BLaER1 treated with 17β-estradiol and CSF1 and Interleukin-3, amounts not matched to agents 10 nM and 100 nM (cell line): ENCODE measurements around the gene STX5.
A peak's percentile ranks its signal among the peaks of the same experiment; 100 is the strongest.
"Not testable (repeated sequence)": the region's sequence is repeated elsewhere in the genome, so short reads cannot be mapped to it uniquely, and the experiment has no call there.

Source experiments
- H3K27ac ChIP-seq, 11 experiments: shearing (Covaris generic); formaldehyde crosslinking; 2 replicates each; pipeline ENCODE4 v1.8.1; 2022
- H3K27me3 ChIP-seq, 11 experiments: shearing (Covaris generic); formaldehyde crosslinking; 2 replicates each; pipeline ENCODE4 v1.8.1; 2022
- H3K36me3 ChIP-seq, 11 experiments: shearing (Covaris generic); formaldehyde crosslinking; 2 replicates each; pipeline ENCODE4 v1.8.1; 2022
- H3K4me1 ChIP-seq, 10 experiments: shearing (Covaris generic); formaldehyde crosslinking; 2 replicates each; pipeline ENCODE4 v1.8.1; 2022
- H3K4me2 ChIP-seq, 11 experiments: shearing (Covaris generic); formaldehyde crosslinking; 2 replicates each; pipeline ENCODE4 v1.8.1; 2022
- H3K4me3 ChIP-seq, 10 experiments: shearing (Covaris generic); formaldehyde crosslinking; 2 replicates each; pipeline ENCODE4 v1.8.1; 2022
- H3K9ac ChIP-seq, 11 experiments: shearing (Covaris generic); formaldehyde crosslinking; 2 replicates each; pipeline ENCODE4 v1.8.1; 2022
- H3K9me3 ChIP-seq, 11 experiments: shearing (Covaris generic); formaldehyde crosslinking; replicated peaks in 1 of 11; 2 replicates each; pipeline ENCODE4 v1.8.1; 2022
- H4K20me1 ChIP-seq, 11 experiments: shearing (Covaris generic); formaldehyde crosslinking; 2 replicates each; pipeline ENCODE4 v1.8.1; 2022
- Cebpa-rat ChIP-seq, 11 experiments: shearing (Covaris generic); IDR thresholded peaks; 2 replicates each; pipeline ENCODE4 v1.8.1; 2022

Gene STX5

GRCh38 chr11:62841361-62842170 is 9.7 kb upstream of the STX5 start:
- no peaks in the 10 kb centered on the region for H3K27me3 ChIP-seq
- no peaks in the 10 kb centered on the region for H3K9me3 ChIP-seq
- H4K20me1 ChIP-seq: peaks cover 0 to 14% (median 0%) of the 10 kb centered on the region in 11 experiments; a peak in 8 of 22 replicates
- peak overlapping the region; percentile 57 to 99 (median 84) for H3K4me3 ChIP-seq
- peak overlapping the region; percentile 94 to 100 (median 98) for H3K27ac ChIP-seq
- no peak for TF ChIP-seq Cebpa-rat (IDR thresholded peaks at IDR 0.05)
- H3K36me3 ChIP-seq: peaks cover 5 to 18% (median 16%) of the 10 kb centered on the region in 11 experiments; a peak in 20 of 22 replicates
- H3K9ac ChIP-seq: peak overlapping the region; percentile 92 to 99 (median 96)
- peaks cover 33 to 42% (median 36%) of the 10 kb centered on the region in 10 experiments for H3K4me1 ChIP-seq
- peak overlapping the region; percentile 79 to 98 (median 93) for H3K4me2 ChIP-seq

DNA sequence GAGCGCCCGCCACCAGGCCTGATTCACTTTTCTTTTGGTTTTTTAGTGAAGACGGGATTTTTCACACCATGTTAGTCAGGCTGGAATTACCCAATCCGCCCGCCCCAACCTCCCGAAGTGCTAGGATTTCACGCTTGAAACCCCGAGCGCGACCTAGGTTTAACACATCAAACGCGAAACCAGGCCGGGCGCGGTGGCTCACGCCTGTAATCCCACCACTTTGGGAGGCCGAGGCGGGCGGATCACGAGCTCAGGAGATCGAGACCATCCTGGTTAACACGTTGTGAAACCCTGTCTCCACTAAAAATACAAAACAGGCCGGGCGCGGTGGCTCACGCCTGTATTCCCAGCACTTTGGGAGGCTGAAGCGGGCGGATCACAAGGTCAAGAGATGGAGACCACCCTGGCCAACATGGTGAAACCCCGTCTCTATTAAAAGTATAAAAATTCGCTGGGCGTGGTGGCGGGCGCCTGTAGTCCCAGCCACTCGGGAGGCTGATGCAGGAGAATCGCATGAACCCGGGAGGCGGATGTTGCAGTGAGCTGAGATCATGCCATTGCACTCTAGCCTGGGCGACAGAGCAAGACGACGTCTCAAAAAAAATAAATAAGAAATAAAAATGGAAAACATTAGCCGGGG is 9.0 kb upstream of the STX5 start:
- Histone ChIP-seq H3K36me3 (peaks cover 12 to 26% (median 23%) of the 10 kb centered on the region in 11 experiments; a peak in 21 of 22 replicates), H3K27ac (peak overlapping the region; percentile 94 to 100 (median 98)), H3K9ac (peak overlapping the region; percentile 92 to 97 (median 96)), H3K4me1 (peaks cover 33 to 42% (median 37%) of the 10 kb centered on the region in 10 experiments), H4K20me1 (peaks cover 0 to 22% (median under 1%) of the 10 kb centered on the region in 11 experiments; a peak in 8 of 22 replicates), H3K4me2 (peak overlapping the region; percentile 73 to 93 (median 90)), H3K4me3 (peak overlapping the region; percentile 79 to 100 (median 92))
- peak in 5 of 11 experiments; percentile 8 to 66 (median 34); a peak in 7 of 22 replicates for TF ChIP-seq Cebpa-rat (IDR thresholded peaks at IDR 0.05)
- not testable (repeated sequence) for H3K9me3 ChIP-seq, H3K27me3 ChIP-seq

- Histone ChIP-seq H3K9me3 (no peaks in the 10 kb centered on the region), H4K20me1 (peaks cover 0 to 36% (median 14%) of the 10 kb centered on the region in 11 experiments; a peak in 11 of 22 replicates), H3K36me3 (peaks cover 27 to 41% (median 39%) of the 10 kb centered on the region in 11 experiments), H3K27me3 (no peaks in the 10 kb centered on the region), H3K4me3 (peak within 1 kb of the TSS; percentile 79 to 100 (median 92)), H3K4me2 (peak within 1 kb of the TSS; percentile 73 to 93 (median 90)), H3K9ac (peak within 1 kb of the TSS; percentile 92 to 97 (median 96)), H3K27ac (peak within 1 kb of the TSS; percentile 94 to 100 (median 98)), H3K4me1 (peaks cover 34 to 52% (median 40%) of the 10 kb centered on the region in 10 experiments)
- TF ChIP-seq Cebpa-rat (IDR thresholded peaks at IDR 0.05): no peak
Observed at GRCh38 chr11:62839050-62839945, 7.4 kb upstream of the STX5 start, which contains the start of gene WDR74. WDR74 (minus strand) TSS chr11:62839590; CDS start chr11:62839570, 20 bp downstream.

DNA sequence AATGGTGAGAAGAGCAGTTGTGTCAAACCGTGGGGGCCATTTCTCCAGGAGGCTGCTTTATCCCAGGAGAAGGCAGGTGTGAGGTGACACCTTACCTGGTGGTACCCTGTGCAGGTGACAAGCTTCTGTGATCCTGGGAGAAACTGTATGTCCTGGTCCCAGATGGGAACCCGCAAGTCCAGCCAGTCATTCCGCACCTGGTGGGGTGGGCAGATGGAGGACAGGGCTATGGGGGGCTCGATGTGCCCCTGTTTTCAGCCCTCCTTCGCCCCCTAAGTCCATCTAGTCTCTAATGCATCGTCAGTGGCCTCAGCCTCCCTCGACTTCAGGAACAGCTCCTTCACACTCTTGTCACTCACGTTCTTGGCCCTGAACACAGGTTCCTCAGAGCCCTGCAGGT is 3.5 kb upstream of the STX5 start:
- Histone ChIP-seq H3K27ac (no peak overlapping the region), H3K4me3 (no peak overlapping the region), H3K36me3 (peaks cover 36 to 59% (median 55%) of the 10 kb centered on the region in 11 experiments), H3K27me3 (no peaks in the 10 kb centered on the region), H3K4me2 (no peak overlapping the region), H3K9ac (peak overlapping the region in 6 of 11 experiments; percentile 42 to 97 (median 58); a peak in 10 of 22 replicates), H3K9me3 (no peaks in the 10 kb centered on the region), H3K4me1 (peaks cover 33 to 53% (median 43%) of the 10 kb centered on the region in 10 experiments), H4K20me1 (peaks cover 0 to 64% (median 33%) of the 10 kb centered on the region in 11 experiments; a peak in 17 of 22 replicates)
- no peak for TF ChIP-seq Cebpa-rat (IDR thresholded peaks at IDR 0.05)

GRCh38 chr11:62832336-62833234 is 734 bp upstream of the STX5 start, which contains the start of gene TEX54:
TEX54 (minus strand) TSS chr11:62832841.
- Histone ChIP-seq H3K27ac (peak within 1 kb of the TSS; percentile 81 to 97 (median 88)), H4K20me1 (peaks cover 12 to 87% (median 37%) of the 10 kb centered on the region in 11 experiments; a peak in 17 of 22 replicates), H3K9me3 (no peaks in the 10 kb centered on the region), H3K4me1 (peaks cover 31 to 58% (median 40%) of the 10 kb centered on the region in 10 experiments), H3K4me3 (peak within 1 kb of the TSS; percentile 73 to 96 (median 86)), H3K4me2 (peak within 1 kb of the TSS; percentile 84 to 99 (median 94)), H3K9ac (peak within 1 kb of the TSS; percentile 86 to 97 (median 95)), H3K36me3 (peaks cover 51 to 77% (median 65%) of the 10 kb centered on the region in 11 experiments), H3K27me3 (no peaks in the 10 kb centered on the region)
- TF ChIP-seq Cebpa-rat (IDR thresholded peaks at IDR 0.05): no peak

GRCh38 chr11:62830904-62831519 is 839 bp downstream of the STX5 start:
- H3K4me3 ChIP-seq: peak overlapping the region; percentile 73 to 96 (median 86)
- H4K20me1 ChIP-seq: peaks cover 12 to 76% (median 37%) of the 10 kb centered on the region in 11 experiments; a peak in 17 of 22 replicates
- peak overlapping the region; percentile 91 to 100 (median 96) for H3K4me2 ChIP-seq
- peak overlapping the region; percentile 86 to 97 (median 95) for H3K9ac ChIP-seq
- peaks cover 56 to 77% (median 66%) of the 10 kb centered on the region in 11 experiments for H3K36me3 ChIP-seq
- H3K27me3 ChIP-seq: no peaks in the 10 kb centered on the region
- peaks cover 28 to 53% (median 31%) of the 10 kb centered on the region in 10 experiments for H3K4me1 ChIP-seq
- TF ChIP-seq Cebpa-rat (IDR thresholded peaks at IDR 0.05): no peak
- H3K27ac ChIP-seq: peak overlapping the region; percentile 81 to 97 (median 88)
- no peaks in the 10 kb centered on the region for H3K9me3 ChIP-seq

DNA sequence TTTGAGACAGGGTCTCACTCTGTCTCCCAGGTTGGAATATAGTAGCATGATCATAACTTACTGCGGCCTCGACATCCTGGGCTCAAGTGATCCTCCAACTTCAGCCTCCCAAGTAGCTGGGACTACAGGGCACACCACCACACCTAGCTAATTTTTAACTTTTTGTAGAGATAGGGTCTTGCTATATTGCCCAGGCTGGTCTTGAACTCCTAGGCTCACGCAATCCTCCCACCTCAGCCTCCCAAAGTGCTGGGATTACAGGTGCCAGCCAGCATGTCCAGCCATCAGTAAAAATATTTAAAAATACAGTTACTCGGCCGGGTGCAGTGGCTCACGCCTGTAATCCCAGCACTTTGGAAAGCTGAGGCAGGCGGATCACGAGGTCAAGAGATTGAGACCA is 3.7 kb downstream of the STX5 start:
- H3K4me2 ChIP-seq, H3K9me3 ChIP-seq, H3K27me3 ChIP-seq, H3K4me3 ChIP-seq, H3K27ac ChIP-seq: not testable (repeated sequence)
- H3K4me1 ChIP-seq: peaks cover 19 to 28% (median 23%) of the 10 kb centered on the region in 10 experiments
- peak overlapping the region in 2 of 11 experiments; percentile 26 to 27; a peak in 1 of 22 replicates for H3K9ac ChIP-seq
- H4K20me1 ChIP-seq: peaks cover 6 to 50% (median 27%) of the 10 kb centered on the region in 11 experiments; a peak in 16 of 22 replicates
- H3K36me3 ChIP-seq: peaks cover 58 to 77% (median 67%) of the 10 kb centered on the region in 11 experiments
